Ishikawa (cell line): ENCODE measurements around the gene CPN2.

Experiments used
- CEBPB ChIP-seq: IDR thresholded peaks from 2 replicates; pipeline ENCODE4 v1.6.1; 2012
- CREB1 ChIP-seq: IDR thresholded peaks from 2 replicates; pipeline ENCODE4 v1.6.1; 2012; ENCODE audit warnings: low read depth
- EGR1 ChIP-seq: IDR thresholded peaks from 2 replicates; pipeline ENCODE4 v1.6.1; 2012
- EP300 ChIP-seq: IDR thresholded peaks from 2 replicates; pipeline ENCODE4 v1.6.1; 2012; ENCODE audit warnings: borderline replicate concordance
- FOXM1 ChIP-seq: IDR thresholded peaks from 2 replicates; pipeline ENCODE4 v1.6.1; 2012; ENCODE audit warnings: low read depth, borderline replicate concordance
- MAX ChIP-seq: IDR thresholded peaks from 2 replicates; pipeline ENCODE4 v1.6.1; 2012
- NFIC ChIP-seq: IDR thresholded peaks from 2 replicates; pipeline ENCODE4 v1.6.1; 2012
- RAD21 ChIP-seq: IDR thresholded peaks from 2 replicates; pipeline ENCODE4 v1.6.1; 2012; ENCODE audit warnings: low read depth
- REST ChIP-seq: IDR thresholded peaks from 2 replicates; pipeline ENCODE4 v1.6.1; 2012; ENCODE audit warnings: low read depth, mild to moderate bottlenecking
- TAF1 ChIP-seq: IDR thresholded peaks from 2 replicates; pipeline ENCODE4 v1.6.1; 2012; ENCODE audit warnings: low read depth, mild to moderate bottlenecking
- TCF12 ChIP-seq: IDR thresholded peaks from 2 replicates; pipeline ENCODE4 v1.6.1; 2012; ENCODE audit warnings: low read depth
- TEAD4 ChIP-seq: IDR thresholded peaks from 2 replicates; pipeline ENCODE4 v1.6.1; 2012
- USF1 ChIP-seq: IDR thresholded peaks from 2 replicates; pipeline ENCODE4 v1.6.1; 2012
- YY1 ChIP-seq: IDR thresholded peaks from 2 replicates; pipeline ENCODE4 v1.6.1; 2012; ENCODE audit warnings: low read depth
- ZBTB7A ChIP-seq: IDR thresholded peaks from 2 replicates; pipeline ENCODE4 v1.6.1; 2012; ENCODE audit warnings: low read depth

CPN2 gene

GRCh38 chr3:194369522-194370279 lies 18.6 kb upstream of the CPN2 start, which contains the start of gene LRRC15:
Gene LRRC15, minus strand, starts transcription at chr3:194369743. Its CDS starts 8,700 bp downstream, at chr3:194361043.
- TF ChIP-seq RAD21 (peak; percentile 37; the same call in 1 of the 2 replicates), CEBPB (no peak), YY1 (no peak), TEAD4 (peak; percentile 38; the same call in 1 of the 2 replicates)

- TF ChIP-seq FOXM1 (no peak), EP300 (no peak), ZBTB7A (no peak), TCF12 (no peak), TAF1 (no peak), NFIC (no peak), MAX (no peak), YY1 (no peak)
These were observed 17.8 kb upstream of the CPN2 start for GRCh38 chr3:194368918-194369317.

GRCh38 chr3:194367992-194368841 lies 17.1 kb upstream of the CPN2 start:
- TF ChIP-seq EGR1 (no peak), YY1 (no peak), MAX (no peak), TAF1 (no peak), EP300 (no peak), CEBPB (no peak), REST (no peak), USF1 (no peak), CREB1 (no peak), TEAD4 (no peak), RAD21 (no peak)

- TF ChIP-seq EP300 (no peak), TAF1 (no peak), YY1 (no peak), RAD21 (no peak), TCF12 (no peak), CEBPB (no peak), EGR1 (no peak), ZBTB7A (no peak), USF1 (no peak)
These were observed 14.9 kb upstream of the CPN2 start for GRCh38 chr3:194365978-194366490.

GRCh38 chr3:194365526-194365925 lies 14.4 kb upstream of the CPN2 start:
- TF ChIP-seq REST (no peak), RAD21 (no peak), CEBPB (no peak), NFIC (no peak), EP300 (no peak), EGR1 (no peak), USF1 (no peak), TAF1 (no peak), ZBTB7A (no peak), TEAD4 (no peak), TCF12 (no peak), FOXM1 (no peak), CREB1 (no peak), YY1 (no peak), MAX (no peak)
